T-helper 2 cell treated with Interferon-gamma antibody and Interleukin-4, amounts not matched to agents 5 μg/mL and 100 μg/mL, for 36 hours (primary cell): ENCODE results near the gene GSTA3.
"Not testable (repeated sequence)": the region's sequence is repeated elsewhere in the genome, so short reads cannot be mapped to it uniquely, and the experiment has no call there.

Experiments used
- DNase-seq: peaks from one replicate; pipeline ENCODE4 v3.0.0; 2021; ENCODE audit warnings: low spot score
- H3K27ac Mint-ChIP-seq: one replicate; pipeline ENCODE4 v1.8.0; 2021; ENCODE audit warnings: mild to moderate bottlenecking, mixed read lengths
- H3K27me3 Mint-ChIP-seq: one replicate; pipeline ENCODE4 v1.8.0; 2021; ENCODE audit warnings: low read depth, mixed read lengths
- H3K36me3 Mint-ChIP-seq: one replicate; pipeline ENCODE4 v1.8.0; 2021; ENCODE audit warnings: low read depth, mixed read lengths
- H3K4me1 Mint-ChIP-seq: one replicate; pipeline ENCODE4 v1.8.0; 2021; ENCODE audit warnings: low read depth, mixed read lengths
- H3K4me3 Mint-ChIP-seq: one replicate; pipeline ENCODE4 v1.8.0; 2022; ENCODE audit warnings: mild to moderate bottlenecking, moderate library complexity, mixed read lengths
- H3K9me3 Mint-ChIP-seq: one replicate; pipeline ENCODE4 v1.8.0; 2021; ENCODE audit warnings: mixed read lengths

The GSTA3 gene

GRCh38 chr6:52925042-52925441 lies 15.5 kb upstream of the GSTA3 start:
- no peak for DNase-seq
- Mint-ChIP-seq H3K36me3 (no peaks in the 10 kb centered on the region), H3K4me3 (no peak overlapping the region), H3K27ac (no peak overlapping the region), H3K4me1 (no peaks in the 10 kb centered on the region), H3K9me3 (no peaks in the 10 kb centered on the region), H3K27me3 (no peaks in the 10 kb centered on the region)

DNA sequence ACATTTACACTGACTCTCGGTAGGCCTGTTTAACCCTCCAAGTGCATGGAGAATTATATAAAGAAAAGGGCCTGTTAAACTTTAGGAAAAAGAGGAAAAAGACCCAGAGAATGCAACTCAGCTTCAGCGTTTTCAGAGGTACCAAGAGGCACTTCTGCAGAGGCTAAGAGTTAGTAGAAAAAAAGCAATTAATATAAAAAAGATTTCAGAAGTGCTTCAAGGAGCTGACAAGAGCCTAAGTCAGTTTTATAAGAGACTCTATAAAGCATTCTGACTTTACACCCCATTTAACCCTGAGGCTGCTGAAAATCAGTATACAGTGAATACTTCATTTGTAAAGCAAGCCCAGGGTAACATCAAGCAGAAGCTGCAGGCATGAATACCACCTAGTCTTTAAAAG lies 14.2 kb upstream of the GSTA3 start:
- H3K9me3 Mint-ChIP-seq, DNase-seq, H3K4me3 Mint-ChIP-seq, H3K4me1 Mint-ChIP-seq, H3K27me3 Mint-ChIP-seq, H3K36me3 Mint-ChIP-seq, H3K27ac Mint-ChIP-seq: not testable (repeated sequence)

DNA sequence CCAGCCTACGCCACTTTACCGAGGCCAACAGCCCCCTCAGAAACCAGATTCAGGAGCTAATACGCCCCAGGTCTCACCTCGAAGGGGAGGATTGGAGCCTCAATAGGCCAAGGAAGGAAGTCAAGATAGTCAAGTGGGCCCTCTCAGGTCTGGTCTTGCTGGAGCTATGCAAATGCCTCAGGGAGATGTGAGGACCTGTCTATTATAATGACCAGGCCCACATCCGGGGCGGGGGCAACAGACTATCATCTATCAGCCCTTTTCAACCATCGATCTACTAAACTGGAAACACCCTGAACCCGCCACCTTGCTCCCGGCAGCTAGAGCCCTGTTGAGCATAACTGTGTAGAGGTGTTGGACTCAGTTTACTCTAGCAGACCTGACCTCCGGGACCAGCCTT lies 12.7 kb upstream of the GSTA3 start:
- H3K27ac Mint-ChIP-seq: no peak overlapping the region
- H3K4me1 Mint-ChIP-seq: no peaks in the 10 kb centered on the region
- no peak overlapping the region for H3K4me3 Mint-ChIP-seq
- H3K36me3 Mint-ChIP-seq: no peaks in the 10 kb centered on the region
- no peak for DNase-seq
- no peaks in the 10 kb centered on the region for H3K9me3 Mint-ChIP-seq
- no peaks in the 10 kb centered on the region for H3K27me3 Mint-ChIP-seq

GRCh38 chr6:52921743-52922142 lies 12.2 kb upstream of the GSTA3 start:
- no peak overlapping the region for H3K27ac Mint-ChIP-seq
- no peaks in the 10 kb centered on the region for H3K9me3 Mint-ChIP-seq
- no peaks in the 10 kb centered on the region for H3K36me3 Mint-ChIP-seq
- no peaks in the 10 kb centered on the region for H3K4me1 Mint-ChIP-seq
- H3K27me3 Mint-ChIP-seq: no peaks in the 10 kb centered on the region
- H3K4me3 Mint-ChIP-seq: no peak overlapping the region
- no peak for DNase-seq

GRCh38 chr6:52919511-52919910 lies 10.0 kb upstream of the GSTA3 start:
- H3K27me3 Mint-ChIP-seq, H3K9me3 Mint-ChIP-seq, DNase-seq, H3K27ac Mint-ChIP-seq, H3K4me3 Mint-ChIP-seq, H3K4me1 Mint-ChIP-seq, H3K36me3 Mint-ChIP-seq: not testable (repeated sequence)

GRCh38 chr6:52918771-52919170 lies 9.3 kb upstream of the GSTA3 start:
- not testable (repeated sequence) for H3K27me3 Mint-ChIP-seq, H3K9me3 Mint-ChIP-seq, H3K27ac Mint-ChIP-seq, H3K4me3 Mint-ChIP-seq, DNase-seq, H3K4me1 Mint-ChIP-seq, H3K36me3 Mint-ChIP-seq

DNA sequence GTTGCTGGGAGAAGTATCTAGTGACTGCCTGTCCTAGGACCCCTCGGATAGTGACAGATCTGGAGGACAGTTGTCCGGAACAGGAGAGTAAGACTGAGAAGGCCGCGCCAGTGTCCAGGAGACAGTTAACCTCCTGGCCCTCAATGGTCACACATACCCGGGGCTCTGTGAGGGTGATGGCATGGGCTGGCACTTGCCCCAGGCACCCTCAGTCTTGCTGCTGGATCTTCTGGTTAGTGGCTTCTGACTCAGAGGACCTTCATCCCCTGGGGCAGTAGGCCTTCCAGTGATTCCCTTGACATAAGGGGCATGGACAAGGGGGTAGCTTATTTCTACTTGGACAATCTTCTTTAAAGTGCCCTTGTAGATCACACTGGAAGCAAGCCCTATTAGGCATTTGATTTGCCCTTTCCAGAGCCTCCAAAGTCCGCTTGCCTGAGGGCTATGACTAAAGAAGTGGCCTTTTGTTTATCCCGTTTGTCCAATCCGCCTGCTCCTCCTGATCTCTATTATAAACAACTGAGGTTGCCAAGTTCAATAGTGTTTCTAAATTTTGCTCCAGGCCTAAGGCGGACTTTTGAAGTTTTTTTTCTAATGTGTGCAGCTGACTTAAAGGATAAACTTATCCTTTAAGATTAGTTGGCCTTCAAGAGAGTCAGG lies 8.7 kb upstream of the GSTA3 start:
- not testable (repeated sequence) for H3K27ac Mint-ChIP-seq, H3K9me3 Mint-ChIP-seq, H3K36me3 Mint-ChIP-seq, H3K4me3 Mint-ChIP-seq, H3K27me3 Mint-ChIP-seq, DNase-seq, H3K4me1 Mint-ChIP-seq

DNA sequence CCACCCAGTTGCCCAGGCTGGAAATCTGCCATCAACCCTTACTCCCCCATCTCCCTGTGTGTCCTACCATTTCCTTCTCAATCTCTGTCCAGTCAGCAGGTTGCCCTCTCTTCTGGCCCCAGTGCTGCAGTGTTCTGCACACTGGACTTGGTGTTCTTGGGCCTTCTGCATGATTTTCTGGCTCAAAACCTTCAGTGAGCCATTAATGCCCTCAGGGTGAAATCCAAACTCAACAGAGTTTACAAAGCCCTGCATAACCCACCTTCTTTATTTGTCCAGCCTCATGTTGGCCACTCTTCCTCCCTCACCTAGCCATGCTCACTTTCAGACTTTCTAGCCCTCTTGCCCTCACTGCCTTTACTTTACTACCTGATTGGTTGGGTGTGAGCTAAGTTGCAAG lies 5.0 kb upstream of the GSTA3 start:
- Mint-ChIP-seq H3K27me3 (no peaks in the 10 kb centered on the region), H3K4me1 (no peaks in the 10 kb centered on the region), H3K9me3 (peaks cover 9% of the 10 kb centered on the region), H3K27ac (no peak overlapping the region), H3K4me3 (no peak overlapping the region), H3K36me3 (no peaks in the 10 kb centered on the region)
- no peak for DNase-seq

GRCh38 chr6:52910091-52910490 lies 593 bp upstream of the GSTA3 start:
- DNase-seq: no peak
- no peaks in the 10 kb centered on the region for H3K36me3 Mint-ChIP-seq
- H3K4me3 Mint-ChIP-seq: no peak overlapping the region
- no peaks in the 10 kb centered on the region for H3K4me1 Mint-ChIP-seq
- H3K27ac Mint-ChIP-seq: no peak overlapping the region
- H3K27me3 Mint-ChIP-seq: no peaks in the 10 kb centered on the region
- H3K9me3 Mint-ChIP-seq: peaks cover 12% of the 10 kb centered on the region

- H3K4me3 Mint-ChIP-seq: no peak overlapping the region
- no peaks in the 10 kb centered on the region for H3K27me3 Mint-ChIP-seq
- H3K4me1 Mint-ChIP-seq: no peaks in the 10 kb centered on the region
- no peak overlapping the region for H3K27ac Mint-ChIP-seq
- no peaks in the 10 kb centered on the region for H3K36me3 Mint-ChIP-seq
- DNase-seq: no peak
- H3K9me3 Mint-ChIP-seq: peaks cover 4% of the 10 kb centered on the region
Measured at GRCh38 chr6:52909131-52909530, 367 bp downstream of the GSTA3 start.

DNA sequence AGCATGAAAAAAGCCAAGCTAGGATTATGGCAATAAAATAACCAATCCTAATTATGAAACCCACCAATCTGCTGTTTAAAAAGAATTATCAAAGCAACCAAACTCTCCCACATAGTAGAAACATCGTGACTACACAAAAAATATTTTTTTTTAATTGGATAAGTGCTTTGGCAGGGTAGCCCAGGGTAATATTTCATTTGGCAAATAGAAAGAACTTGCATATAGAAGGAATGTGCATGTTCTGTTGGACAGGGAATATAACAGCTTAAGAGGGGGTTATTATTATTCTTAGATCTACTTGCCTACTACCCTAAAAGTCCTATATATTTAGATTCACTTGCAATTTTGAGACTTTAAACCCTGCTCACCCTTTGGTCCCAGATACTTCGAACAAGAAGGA lies 972 bp downstream of the GSTA3 start:
- H3K27ac Mint-ChIP-seq: no peak overlapping the region
- peaks cover 4% of the 10 kb centered on the region for H3K9me3 Mint-ChIP-seq
- H3K4me3 Mint-ChIP-seq: no peak overlapping the region
- no peaks in the 10 kb centered on the region for H3K27me3 Mint-ChIP-seq
- no peaks in the 10 kb centered on the region for H3K4me1 Mint-ChIP-seq
- H3K36me3 Mint-ChIP-seq: no peaks in the 10 kb centered on the region
- DNase-seq: no peak

DNA sequence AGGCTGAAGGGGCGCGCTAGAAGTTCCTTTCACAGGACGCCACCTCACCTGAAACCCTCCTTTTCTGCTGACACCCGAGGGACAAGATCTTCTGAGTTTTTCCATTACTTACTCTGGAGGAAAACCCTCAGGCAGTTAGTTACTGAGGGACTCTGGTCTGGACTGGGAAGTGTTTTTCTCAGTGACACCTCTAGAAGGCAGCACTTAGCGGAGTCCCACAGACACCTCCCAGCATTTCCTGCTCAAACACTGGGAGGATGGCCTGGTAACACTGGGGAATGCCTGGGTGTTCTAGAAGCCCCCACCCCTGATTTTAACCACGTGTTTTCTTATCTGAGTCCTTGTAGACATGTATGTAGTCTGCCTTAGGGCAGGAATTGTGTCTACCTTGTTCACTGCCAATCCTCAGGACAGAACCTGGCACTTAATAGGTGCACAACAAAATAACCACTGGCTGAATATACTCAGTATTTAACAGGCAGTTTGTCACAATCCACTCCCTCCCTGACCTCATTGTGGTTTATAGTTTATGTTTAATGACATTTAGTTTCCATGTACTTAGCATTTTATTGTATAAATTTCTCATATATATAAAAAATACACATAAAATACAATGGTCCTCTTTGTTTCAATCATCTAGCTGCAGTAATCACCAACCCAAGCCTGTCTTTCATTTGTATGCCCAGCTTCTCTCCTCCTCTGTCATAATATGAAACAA lies 4.8 kb downstream of the GSTA3 start:
- Mint-ChIP-seq H3K36me3 (no peaks in the 10 kb centered on the region), H3K27ac (no peak overlapping the region), H3K9me3 (peaks cover 4% of the 10 kb centered on the region), H3K4me3 (no peak overlapping the region), H3K4me1 (no peaks in the 10 kb centered on the region), H3K27me3 (no peaks in the 10 kb centered on the region)
- no peak for DNase-seq

- DNase-seq: no peak
- H3K27me3 Mint-ChIP-seq: no peaks in the 10 kb centered on the region
- no peaks in the 10 kb centered on the region for H3K9me3 Mint-ChIP-seq
- no peaks in the 10 kb centered on the region for H3K36me3 Mint-ChIP-seq
- no peak overlapping the region for H3K27ac Mint-ChIP-seq
- no peak overlapping the region for H3K4me3 Mint-ChIP-seq
- H3K4me1 Mint-ChIP-seq: no peaks in the 10 kb centered on the region
Measured at GRCh38 chr6:52900536-52900935, 9.0 kb downstream of the GSTA3 start.

DNA sequence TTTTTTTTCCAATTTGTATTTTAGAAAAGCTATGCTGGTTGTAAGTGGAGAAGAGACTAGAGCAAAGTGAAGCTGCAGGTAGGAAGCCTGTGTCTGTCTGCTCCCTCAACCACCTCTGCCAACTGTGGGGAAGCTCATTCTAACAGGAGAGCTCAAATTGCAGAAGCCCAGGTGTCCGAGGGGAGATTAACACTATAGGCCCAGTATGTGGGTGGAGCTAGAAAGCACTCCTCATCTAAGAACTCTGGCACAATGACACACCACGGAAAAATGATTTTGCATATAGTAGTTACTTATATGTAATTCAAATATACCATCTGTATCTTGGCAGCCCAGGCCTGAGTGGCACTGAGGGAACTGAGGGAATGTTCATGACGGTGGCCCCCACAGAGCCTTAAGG lies 13.7 kb downstream of the GSTA3 start:
- H3K4me3 Mint-ChIP-seq, H3K27me3 Mint-ChIP-seq, H3K4me1 Mint-ChIP-seq, H3K9me3 Mint-ChIP-seq, DNase-seq, H3K27ac Mint-ChIP-seq, H3K36me3 Mint-ChIP-seq: not testable (repeated sequence)

GRCh38 chr6:52894285-52894684 lies 15.2 kb downstream of the GSTA3 start:
- H3K4me1 Mint-ChIP-seq: peaks cover 8% of the 10 kb centered on the region

More at GRCh38 chr6:52894285-52894684, 15.2 kb downstream of the GSTA3 start:
- Mint-ChIP-seq H3K36me3 (no peaks in the 10 kb centered on the region), H3K27me3 (no peaks in the 10 kb centered on the region), H3K9me3 (no peaks in the 10 kb centered on the region), H3K27ac (no peak overlapping the region), H3K4me3 (no peak overlapping the region)
- DNase-seq: no peak
